IPS-NIHi11 (cell line): ENCODE measurements around the gene PKD1.
A peak's percentile ranks its signal among the peaks of the same experiment; 100 is the strongest.

Source experiments
- DNase-seq: peaks from one replicate; pipeline ENCODE4 v3.0.0; 2012; ENCODE audit warnings: mixed read lengths, low spot score

The PKD1 gene

DNA sequence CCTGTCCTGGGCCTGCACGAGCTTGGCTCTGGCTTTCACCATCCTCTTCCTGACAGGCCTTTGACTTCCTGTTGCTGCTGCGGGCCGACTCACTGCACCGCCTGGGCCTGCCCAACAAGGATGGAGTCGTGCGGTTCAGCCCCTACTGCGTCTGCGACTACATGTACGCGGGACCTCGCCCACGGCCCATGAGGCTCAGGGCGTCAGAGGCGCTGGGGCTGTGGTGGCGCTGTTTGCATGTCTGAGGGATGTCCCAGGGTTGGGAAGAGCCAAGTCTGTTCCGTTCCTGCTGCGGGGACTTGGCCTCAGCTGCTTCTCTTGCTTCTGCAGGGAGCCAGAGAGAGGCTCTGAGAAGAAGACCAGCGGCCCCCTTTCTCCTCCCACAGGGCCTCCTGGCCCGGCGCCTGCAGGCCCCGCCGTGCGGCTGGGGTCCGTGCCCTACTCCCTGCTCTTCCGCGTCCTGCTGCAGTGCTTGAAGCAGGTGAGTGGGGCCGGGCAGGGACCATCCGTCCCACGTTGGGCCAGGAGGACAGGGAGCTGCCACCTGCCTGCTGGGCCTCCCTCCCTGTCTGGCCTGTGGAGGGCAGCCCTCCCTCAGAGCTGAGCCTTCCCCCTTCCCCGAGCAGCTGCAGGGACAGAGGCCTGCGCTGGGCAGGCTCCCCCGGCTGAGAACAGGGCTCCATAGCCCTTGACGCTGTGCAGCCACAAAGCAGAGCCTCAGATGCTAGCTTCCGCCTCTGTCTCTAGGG lies 64.1 kb downstream of the PKD1 start:
- no peak for DNase-seq

DNA sequence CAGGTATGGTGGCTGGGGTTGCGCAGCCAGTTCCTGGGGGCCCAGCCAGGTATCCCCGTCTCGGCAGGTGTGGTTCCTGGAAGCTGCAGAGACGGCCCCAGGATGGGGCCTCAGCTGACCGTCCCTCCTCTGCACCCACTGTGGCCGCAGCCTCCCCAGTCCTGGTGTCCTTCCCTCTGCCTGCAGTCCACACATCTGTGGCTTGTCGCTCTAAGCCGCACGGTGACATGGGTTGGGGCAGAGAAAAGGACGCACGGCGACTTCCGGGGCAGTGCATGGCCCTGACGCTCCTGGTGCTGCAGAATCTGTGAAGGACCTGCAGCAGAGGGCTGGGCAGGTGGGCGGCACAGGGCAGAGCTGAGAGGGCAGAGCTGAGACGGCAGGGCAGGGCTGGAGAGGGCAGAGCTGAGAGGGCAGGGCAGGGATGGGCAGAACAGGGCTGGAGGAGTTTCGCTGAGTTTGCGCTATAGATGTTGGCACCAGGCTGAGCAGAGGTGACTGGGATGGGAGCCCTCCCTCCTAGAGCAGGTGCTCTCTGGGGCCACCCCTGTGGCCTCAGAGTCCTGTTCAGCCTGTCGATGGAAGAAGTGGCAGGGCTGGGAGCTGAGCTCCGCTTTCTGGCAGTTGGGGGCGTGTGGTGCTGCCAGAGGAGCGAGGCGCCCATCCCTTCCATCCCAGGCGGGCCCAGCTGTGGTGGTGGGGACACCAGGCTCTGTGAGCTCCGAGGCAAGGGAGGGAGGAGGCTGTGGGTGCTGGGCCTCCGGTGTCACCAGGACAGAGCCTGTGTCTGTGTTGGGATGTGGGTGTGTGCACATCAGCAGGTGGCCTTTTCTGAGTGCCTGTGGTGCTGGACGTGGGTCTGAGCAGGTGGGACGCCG lies 64.9 kb downstream of the PKD1 start:
- DNase-seq = no peak

DNA sequence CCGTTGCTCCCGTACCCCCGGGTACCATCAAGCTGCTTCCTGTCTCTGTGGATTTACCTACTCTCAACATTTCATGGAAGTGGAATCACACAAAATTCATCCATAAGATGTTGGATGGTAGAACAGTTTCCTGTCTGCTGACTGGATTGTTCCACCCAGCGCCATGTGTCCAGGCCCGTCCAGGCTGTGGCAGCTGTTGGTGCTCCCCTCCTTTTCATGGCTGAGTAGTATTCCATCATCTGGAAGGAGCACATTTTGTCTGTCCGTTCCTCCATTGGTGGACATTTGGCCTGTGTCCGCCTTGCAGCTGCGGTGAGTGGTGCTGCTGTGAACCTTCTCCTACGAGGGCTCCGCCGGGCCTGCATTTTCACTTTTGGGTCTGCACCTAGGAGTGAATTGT lies 69.6 kb downstream of the PKD1 start:
- DNase-seq = no peak

DNA sequence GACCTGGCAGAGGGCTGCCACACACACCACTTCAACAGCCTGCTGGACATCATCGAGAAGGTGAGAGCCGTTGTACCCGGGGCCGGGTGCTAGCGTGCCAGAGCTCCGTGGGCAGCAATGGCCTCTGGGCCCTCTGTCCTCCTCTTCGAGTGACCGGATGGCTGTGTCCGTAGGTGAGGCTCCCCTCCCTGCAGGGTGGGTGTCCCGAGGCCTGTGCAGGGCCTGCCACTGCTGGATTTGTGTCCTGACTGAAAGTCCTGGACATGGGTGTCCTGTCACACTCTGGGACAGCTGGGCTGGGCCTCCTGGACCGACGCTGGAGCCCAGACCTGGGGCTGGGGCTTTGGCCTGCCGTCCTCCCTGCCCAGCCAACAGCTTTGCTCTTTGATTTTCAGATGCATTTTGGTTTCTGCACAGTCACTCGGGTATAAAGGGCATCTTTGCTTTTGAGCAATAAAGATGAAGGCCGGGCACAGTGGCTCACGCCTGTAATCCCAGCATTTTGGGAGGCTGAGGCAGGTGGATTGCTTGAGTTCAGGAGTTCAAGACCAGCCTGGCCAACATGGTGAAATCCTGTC lies 71.2 kb downstream of the PKD1 start:
- DNase-seq = no peak

DNA sequence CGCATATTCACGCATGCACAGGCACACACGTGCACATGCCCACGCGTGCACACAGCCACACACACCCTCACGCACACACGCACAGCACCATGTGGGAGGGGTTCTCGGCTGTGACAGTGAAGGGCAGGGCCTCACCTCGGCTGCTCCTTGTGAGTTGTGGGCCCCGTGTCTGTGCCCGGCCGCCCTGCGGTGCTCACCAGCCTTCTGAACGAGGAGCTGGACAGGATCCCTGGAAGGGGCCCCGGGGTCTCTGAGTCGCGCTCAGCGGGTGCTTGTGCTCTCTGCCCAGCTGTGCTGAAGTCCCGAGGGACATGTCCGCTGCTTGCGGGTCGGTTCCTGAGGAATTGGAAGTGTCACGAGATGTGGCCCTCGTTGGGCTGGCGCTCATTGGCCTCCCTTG lies 71.8 kb downstream of the PKD1 start:
- no peak for DNase-seq

DNA sequence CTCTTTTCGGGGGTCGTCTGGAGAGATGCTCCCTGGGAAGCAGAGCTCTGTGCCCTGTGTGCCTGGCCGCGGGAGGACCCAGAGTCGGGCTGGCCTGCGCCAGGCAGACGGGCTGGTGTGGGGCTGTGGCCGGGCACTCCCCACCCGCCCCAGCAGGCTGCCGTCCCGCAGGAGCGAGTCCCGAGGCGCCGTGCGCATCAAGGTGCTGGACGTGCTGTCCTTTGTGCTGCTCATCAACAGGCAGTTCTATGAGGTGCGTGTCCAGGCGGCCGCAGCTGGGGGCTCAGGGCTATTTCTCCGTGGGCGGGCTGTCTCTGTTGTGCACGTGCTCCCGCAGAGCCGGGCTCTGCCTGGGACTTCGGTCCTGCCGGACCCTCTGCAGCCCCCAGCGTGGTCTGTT lies 72.9 kb downstream of the PKD1 start:
- DNase-seq = no peak

DNA sequence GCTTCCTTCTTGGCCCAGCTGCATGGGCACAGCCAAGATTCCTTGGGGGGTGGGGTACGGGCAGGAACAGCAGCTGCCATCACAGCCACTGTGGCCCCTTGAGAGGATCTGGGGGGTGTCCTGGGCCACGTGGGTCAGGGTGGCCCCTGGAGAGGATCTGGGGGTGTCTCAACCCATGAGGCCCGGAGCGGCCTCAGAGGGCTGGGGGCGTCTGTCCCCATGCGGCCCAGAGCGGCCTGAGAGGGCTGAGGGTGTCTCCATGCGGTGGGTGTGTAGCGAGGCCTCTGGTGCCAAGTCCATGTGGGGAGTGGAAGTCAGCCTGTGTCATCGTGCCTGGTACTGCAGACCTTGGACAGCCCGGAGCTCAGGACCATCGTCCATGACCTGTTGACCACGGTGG lies 74.2 kb downstream of the PKD1 start:
- DNase-seq = no peak

DNA sequence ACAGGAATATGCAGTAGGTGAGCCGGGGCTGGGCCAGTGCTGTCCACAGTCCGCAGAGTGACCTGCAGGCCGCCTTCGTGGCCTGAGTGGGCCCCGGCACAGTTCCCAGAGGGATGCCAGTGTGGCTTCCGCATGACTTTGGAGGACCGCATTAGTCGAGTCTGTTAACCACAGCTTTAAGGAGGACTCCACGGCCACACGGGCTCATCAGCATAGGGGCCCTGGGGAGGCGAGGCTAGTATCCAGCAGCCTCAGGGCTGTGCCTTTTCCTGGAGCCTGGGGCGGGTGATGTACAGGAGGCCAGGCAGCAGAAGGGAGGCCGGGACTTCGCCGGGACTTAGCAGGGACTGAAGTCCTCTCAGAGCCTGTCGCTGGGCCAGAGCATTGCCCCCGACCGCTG lies 74.7 kb downstream of the PKD1 start:
- no peak for DNase-seq

DNA sequence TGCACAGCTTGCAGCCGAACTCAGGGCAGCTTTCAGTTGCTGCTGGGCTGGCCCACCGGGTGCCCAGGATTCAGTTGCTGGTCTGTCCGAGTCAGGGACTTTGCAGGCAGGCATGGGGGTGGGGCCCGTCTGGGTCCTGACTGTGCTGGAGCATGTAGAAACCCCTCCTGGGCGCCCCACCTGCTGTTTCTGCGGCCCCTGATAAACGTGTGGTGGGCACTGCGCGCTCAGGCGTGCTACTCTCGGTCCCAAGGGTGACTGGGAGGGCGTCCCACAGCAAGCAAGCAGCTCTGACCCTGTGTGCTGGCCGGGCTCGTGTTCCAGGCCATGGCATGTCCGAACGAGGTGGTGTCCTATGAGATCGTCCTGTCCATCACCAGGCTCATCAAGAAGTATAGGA lies 75.4 kb downstream of the PKD1 start:
- DNase-seq = no peak

DNA sequence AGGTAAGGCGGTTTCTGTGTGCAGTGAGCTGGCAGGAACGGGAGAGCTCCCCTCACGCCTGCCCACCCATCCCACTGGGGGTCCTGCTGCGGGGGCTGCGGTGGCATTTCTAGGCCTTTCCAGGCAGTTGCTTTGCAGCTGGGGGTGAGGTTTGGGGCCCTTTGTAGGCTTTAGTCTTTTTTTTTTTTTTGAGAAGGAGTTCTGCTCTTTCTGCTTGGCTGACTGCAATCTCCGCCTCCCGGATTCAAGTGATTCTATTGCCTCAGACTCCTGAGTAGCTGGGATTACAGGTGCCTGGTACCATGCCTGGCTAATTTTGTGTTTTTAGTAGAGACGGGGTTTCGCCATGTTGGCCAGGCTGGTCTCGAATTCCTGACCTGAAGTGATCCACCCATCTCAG lies 76.8 kb downstream of the PKD1 start:
- DNase-seq = no peak

DNA sequence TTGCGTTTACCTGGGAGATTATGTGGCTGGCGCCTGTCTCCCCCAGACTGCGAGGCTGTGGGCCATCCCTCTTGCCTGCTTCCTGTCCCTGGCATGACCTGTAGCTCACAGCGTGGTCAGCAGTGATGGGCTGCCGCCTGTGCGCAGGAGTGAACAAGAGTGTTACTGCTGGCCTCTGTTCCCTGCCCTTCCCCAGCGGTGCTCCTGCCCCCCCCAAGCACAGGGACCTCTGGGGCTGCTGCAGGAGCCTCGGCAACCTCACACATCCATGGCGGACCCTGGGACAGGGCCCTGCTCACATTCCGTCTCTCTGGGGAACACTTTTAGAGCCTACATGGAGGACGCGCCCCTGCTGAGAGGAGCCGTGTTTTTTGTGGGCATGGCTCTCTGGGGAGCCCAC lies 77.3 kb downstream of the PKD1 start:
- DNase-seq = no peak

DNA sequence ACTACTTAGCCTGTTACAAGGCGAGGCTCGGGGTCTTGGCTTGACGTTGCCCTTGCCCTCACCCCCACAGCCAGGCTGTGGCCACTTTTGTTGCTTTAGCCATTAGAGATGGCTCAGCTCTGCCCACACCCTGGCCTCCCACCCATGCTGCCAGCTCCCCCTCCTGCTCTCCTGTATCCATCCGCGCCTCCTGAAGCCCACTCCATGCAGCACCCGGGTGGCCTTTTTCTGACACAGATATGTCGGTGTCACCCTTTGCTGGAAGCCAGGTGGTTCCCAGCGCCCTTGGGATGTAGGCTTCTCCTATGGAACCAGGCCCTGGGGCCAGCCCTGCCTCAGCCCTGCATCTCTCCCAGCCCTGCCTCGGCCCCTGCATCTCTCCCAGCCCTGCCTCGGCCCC lies 78.3 kb downstream of the PKD1 start:
- no peak for DNase-seq

DNA sequence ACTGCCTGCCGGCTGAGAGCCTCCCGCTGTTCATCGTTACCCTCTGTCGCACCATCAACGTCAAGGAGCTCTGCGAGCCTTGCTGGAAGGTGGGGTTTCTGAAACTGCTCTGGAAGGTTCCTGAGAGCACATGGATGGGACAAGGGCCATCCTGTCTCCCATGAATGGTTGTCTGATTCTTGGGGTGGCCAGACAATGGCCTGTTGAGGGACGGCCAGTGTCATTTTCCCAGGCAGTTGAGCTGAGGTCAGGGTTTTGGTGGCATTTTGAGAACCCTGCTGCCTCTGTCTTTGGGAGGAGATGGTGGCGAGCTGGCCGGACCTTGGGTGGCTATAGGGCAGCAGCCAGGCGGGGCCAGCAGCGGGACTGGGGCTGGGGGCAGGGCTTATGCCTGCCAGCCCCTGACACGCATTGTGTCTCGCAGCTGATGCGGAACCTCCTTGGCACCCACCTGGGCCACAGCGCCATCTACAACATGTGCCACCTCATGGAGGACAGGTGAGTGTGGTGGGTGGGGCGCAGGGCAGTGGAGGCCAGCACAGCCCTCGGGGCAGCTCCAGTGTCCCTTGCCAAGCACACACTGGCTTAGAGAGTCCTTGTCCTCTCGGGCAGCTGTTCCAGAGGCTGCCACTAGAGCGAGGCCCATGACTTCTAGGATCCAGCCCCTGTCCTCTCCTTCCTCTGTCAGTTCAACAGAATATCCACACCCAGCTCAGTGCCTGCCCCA lies 78.9 kb downstream of the PKD1 start:
- peak; percentile 63 for DNase-seq

DNA sequence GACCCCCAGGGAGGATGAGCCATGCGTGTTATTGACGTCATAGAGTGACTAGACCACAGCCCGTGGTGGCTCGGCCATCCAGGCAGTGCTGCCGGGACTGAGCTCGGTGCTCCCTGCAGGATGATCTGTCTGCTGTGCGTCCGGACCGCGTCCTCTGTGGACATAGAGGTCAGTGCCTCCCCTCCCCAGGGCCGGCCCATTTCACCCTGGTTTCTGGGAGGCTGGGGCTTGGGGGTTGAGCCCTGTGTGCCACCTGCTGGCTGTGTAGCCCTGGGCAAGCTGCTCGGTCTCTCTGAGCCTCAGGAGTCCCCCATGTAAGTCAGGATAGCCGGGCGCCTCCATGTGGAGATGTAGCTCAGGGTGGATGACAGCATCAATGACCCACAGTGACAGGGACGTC lies 79.6 kb downstream of the PKD1 start:
- no peak for DNase-seq

DNA sequence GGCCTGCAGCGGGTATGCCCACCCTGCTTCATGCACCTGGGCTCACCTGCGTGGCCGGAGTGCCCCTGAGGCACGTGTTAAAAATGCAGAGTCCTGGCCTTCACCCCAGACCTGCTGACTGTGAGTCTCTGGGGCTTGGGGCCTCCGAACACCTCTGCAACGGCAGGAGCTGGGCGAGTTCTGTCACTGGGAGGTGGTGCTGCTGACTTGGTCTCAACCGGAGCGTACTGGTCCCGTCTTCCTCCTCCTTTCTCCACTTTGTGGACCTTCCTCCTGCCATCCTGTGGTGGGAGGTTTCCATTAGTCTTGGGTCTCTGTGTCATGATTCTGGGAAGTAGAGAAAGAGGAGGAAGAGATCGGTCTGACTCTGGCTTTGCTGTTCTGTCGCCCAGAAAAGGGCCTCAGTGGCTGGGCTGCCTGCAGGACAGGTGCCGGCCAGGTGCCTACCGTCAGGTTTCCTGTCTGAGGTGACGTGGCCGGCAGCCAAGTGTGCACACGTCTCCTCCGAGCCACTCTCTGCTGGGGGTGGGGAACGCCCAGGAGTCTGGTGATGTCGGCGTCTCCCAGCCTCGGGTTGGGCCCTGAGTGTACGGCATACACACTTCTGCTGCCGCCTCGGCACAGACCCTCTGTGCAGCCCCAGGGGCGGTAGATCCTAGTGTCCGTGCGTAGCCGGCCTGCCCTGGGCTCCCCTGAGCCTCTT lies 81.0 kb downstream of the PKD1 start:
- no peak for DNase-seq

DNA sequence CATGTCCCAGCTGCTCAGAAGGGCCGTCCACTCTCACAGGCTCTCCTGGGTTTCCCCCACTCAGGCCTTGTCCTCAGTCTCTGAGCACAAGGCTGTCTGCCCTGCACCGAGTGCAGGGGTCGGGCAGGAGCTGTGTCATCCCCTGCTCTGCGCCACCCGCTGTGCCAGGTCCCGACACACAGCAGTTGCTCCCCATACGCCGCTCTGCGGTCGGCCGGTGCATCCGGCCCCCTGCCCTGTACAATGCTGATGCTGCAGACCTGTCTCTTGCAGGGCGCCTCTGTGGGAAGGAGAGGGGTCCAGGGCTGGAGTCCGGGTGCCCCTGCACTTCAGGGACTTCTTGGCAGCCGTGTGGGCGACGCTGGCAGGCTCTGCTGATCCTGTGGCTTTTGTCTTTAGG lies 81.8 kb downstream of the PKD1 start:
- no peak for DNase-seq

DNA sequence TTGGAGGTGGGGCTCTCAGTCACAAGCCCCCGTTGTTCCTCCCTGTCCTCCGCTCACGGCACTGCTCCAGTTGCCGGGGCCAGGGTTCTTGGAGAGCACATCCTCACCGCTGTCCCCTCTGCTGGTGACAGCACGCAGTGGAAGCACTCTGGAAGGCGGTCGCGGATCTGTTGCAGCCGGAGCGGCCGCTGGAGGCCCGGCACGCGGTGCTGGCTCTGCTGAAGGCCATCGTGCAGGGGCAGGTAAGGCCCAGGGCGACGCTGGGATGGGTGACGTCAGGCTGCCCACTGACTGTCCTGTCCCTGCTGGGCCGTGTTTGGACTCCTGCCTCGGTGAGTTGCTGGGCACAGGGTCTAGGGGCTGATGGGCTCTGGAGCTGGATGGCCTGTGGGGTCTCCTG lies 82.5 kb downstream of the PKD1 start:
- no peak for DNase-seq

DNA sequence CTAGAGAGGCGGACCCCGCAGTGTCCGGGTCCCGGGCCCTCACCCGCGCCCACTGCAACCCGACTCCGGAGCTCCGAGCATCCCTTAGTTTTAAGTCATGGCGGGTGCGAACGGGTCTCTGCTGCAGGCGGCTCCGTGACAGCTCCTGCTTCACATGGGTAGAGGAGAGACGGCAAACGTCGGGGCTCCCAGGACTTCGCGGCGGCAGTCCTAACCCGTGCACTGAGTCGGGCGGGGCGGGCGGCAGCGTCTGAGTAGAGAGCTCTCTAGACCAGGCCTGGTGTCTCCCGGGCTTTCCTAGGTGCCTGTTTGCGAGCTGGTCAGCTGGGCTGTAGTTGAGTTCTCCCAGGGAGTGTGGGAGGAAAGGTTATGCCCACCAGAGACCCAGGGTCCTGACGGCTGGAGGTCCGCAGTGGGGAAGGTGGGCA lies 87.6 kb downstream of the PKD1 start:
- DNase-seq = no peak

DNA sequence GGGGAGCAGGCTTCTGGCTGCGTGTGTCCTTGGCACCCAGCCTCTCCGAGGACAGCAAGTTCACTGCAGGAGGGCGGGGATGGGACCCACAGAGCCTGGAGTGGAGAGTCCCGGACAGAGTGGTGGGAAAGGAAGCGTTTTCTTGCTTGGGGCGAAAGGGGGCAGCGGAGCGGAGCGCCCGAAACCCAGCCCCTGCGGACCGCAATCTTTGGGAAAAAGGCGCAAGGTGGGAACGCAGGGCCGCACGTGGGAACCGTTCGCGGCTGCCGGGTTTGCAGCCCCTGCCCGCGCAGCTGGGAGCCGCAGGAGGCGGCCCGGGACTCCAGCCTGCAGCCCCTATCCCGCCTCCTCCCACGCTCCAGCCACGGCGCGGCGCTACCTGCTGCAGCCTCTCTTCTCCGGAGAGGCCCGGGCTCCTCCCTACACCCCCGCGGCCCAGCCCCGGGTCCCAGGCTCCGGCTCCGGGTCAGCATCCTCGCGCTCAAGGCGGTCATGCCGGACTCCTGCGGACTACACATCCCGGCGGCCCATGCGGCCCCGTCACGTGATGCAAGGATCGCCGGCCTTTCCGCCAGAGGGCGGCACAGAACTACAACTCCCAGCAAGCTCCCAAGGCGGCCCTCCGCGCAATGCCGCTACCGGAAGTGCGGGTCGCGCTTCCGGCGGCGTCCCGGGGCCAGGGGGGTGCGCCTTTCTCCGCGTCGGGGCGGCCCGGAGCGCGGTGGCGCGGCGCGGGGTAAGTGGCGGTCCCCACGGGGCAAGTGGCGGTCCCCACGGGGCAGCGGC lies 88.2 kb downstream of the PKD1 start, which contains the start of the genes NTHL1 and TSC2:
NTHL1 (minus strand) TSS at position 505 of the 786 bp plus-strand sequence; CDS start at position 494, 11 bp downstream.
TSC2 (plus strand) TSS at position 656 of the 786 bp plus-strand sequence. CDS start 631 bp downstream, outside the sequence.
- peak; percentile 98 for DNase-seq

DNA sequence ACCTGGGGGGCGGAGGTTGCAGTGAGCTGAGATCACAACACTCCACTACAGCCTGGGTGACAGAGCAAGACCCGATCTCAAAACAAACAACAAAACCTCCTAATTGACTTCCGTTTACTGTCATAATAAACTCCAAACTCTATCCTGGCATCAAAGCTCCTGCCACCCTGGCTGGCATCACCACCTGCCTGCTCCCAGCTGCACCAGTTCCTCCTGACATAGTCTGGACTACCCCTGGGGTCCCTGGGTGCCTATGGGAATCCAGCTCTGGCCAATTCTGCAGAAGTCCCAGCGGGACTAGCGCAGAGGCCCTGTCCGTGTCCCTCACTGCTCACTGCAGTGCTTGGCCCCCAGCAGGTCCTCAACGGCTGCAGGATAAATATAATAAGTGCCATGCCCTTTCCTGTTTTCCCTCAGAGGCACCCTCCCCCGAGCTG lies 88.8 kb downstream of the PKD1 start:
- DNase-seq = no peak
